HG02678 (cell line): ENCODE measurements around the gene SPC24.
"Not testable (repeated sequence)": the region's sequence is repeated elsewhere in the genome, so short reads cannot be mapped to it uniquely, and the experiment has no call there.

Source experiments
- ATAC-seq: cut with Tn5 transposase; IDR thresholded peaks from one replicate; pipeline ENCODE4 v1.9.1; 2021; ENCODE audit warnings: mild to moderate bottlenecking, moderate library complexity; ENCODE audit not compliant: unreplicated experiment

The SPC24 gene

GRCh38 chr19:11192957-11193939, 37.7 kb upstream of the SPC24 start:
- no peak for ATAC-seq

DNA sequence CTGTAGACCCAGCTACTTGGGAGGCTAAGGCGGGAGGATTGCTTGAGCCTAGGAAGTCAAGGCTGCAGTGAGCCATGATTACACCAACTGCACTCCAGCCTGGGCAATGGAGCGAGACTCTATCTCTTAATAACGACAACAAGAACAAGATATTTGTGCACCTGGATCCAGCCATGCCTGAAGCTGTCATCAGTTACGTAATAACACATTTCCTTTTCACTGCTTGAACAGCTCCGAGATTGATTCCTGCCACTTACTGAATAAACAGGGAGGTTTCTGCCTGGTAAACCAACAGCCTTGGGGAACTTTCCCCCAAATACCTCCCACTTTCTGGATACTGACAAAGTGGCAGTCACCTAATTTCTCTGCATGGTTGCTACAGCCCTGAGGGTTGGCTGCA, 36.4 kb upstream of the SPC24 start:
- ATAC-seq: no peak

GRCh38 chr19:11191273-11191755, 35.7 kb upstream of the SPC24 start:
- ATAC-seq: no peak

DNA sequence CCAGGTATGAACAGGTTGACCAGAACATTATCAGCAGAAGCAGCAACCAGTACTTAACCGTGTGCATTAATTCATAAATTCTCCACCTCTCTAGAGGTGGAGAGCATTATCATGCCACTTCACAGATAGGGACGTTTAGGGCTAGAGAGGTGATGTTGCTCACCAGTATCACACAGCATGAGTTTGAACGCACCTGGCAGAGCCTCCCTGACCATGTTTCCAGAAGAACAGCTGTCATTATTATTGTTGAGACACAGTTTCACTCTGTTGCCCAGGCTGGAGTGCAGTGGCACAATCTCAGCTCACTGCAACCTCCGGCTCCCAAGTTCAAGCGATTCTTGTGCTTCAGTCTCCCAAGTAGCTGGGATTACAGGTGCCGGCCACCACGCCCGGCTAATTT, 34.9 kb upstream of the SPC24 start:
- ATAC-seq: no peak

DNA sequence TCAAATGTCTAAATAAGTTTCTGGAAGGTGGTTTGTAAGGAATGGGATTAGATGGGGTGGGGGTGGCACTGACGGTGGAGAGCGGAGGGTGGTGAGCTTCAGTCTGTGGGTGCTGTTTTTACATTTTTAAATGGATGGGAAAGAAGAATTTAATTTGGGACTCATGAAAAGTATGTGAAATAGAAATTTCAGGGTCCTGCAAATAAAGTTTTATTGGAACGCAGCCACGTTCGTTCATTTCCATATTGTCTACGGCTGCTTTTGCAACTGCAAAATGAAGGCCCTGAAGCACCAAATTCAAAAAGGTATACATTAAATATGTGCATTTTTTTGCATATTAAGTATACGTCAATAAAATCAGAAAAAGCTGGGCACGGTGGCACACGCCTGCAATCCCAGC, 31.9 kb upstream of the SPC24 start:
- no peak for ATAC-seq

DNA sequence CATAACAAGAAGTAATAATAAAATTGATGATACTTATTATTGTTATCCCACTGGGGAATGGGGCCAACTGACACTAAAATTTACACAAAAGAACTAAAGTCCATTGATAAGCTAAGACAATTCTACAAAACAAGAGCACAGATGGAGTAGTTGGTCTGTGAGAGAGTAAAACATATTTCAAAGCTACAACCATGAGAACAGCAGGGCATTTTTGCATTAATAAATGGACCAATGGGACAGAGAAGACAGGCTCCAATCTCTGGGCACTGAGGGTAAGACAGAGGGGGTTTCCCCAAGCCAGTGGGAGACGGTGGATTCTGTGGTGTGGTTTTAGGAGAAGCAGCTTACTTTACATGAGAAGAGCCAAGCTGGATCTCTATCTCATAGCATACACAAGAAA, 27.4 kb upstream of the SPC24 start:
- ATAC-seq: no peak

GRCh38 chr19:11181488-11181887, 25.9 kb upstream of the SPC24 start:
- ATAC-seq: no peak

DNA sequence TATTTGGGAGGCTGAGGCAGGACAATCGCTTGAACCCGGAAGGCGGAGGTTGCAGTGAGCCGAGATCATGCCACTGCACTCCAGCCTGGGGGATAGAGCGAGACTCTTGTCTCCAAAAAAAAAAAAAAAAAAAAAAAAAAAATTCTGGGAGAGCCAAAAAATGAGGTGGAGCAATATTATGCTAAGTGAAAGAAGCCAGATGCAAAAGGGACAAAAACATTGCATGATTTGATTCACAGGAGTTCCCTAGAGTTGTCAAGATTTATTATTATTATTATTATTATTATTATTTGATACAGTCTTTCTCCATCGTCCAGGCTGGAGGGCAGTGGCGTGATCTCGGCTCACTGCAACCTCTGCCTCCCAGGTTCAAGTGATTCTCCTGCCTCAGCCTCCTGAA, 25.4 kb upstream of the SPC24 start:
- ATAC-seq: not testable (repeated sequence)

- no peak for ATAC-seq
Measured at GRCh38 chr19:11180346-11180745, 24.8 kb upstream of the SPC24 start.

DNA sequence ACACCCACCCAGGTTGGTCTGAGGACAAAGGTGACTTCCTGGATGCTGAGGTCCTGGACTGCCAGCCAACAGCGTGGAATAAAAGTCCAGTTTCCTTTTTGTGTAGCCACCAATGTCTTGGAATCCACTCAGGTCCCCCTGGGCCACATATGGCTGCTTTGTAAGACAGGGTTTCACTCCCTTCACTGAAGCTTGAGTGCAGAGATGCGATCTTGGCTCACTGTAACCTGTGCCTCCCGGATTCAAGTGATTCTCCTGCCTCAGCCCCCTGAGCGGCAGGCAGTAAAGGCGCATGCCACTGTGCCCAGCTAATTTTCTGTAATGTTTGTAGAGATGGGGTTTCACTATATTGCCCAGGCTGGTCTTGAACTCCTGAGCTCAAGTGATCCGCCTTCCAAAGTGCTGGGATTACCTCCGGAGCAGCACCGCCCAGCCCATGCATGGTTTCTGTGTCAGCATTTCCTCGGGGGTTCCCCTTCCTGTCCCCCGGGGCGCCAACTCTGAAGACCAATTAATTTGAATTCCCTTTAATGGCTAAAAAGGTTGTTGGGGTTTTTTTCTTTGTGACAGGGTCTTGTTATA, 24.2 kb upstream of the SPC24 start:
- no peak for ATAC-seq

GRCh38 chr19:11179145-11179465, 23.5 kb upstream of the SPC24 start:
- not testable (repeated sequence) for ATAC-seq

- no peak for ATAC-seq
Measured at GRCh38 chr19:11177592-11177991, 22.0 kb upstream of the SPC24 start.

DNA sequence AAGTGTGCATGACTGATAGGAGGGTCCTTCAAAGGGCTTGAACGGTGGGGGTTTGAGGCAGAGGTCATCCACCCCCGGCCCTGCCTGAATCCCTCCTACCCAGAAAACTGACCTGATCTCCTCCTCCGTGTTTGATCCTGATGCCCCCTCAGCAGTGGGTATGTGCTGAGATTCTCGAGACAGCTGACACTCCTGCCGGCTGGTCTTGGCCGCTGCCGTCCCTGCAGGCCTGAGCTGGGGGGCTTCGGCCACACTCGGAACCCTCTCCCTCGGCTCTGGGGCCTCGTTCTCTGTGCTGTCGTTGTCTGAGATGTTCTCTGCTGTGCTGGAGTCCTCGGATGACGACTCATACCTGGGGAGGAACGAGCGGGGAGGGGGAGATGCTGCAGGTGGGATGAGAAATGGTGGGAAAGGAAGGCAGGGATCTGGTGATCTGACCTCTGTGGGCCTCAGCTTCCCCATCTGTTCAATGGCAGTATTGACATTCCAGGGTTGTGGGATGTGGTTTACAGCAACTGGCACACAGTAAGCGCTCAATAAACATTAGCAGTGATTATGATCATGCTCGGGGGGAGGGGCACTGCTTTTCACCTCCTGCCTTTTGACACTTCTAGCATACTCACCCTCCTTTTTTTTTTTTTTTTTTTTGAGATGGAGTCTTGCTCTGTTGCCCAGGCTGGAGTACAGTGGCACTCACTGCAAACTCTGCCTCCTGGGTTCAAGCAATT, 21.0 kb upstream of the SPC24 start:
- no peak for ATAC-seq

DNA sequence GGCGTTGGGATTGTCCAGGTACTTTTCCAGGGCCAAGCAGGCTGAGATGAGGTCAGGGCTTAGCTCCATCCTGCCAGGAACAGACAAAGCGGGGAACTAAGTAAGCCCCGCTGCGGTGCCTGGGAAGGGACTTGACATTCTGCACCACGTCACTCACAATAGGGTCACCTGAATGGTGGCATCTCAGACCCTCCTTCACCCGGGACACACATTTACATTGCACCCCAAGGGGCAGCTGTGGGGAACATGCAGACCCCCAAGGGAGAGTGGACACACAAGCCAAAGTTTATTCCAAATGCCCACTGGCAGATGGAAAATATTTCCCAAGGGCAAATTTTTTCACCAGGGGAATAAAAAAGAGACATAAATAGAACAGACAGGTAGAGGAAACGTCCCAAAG, 20.3 kb upstream of the SPC24 start:
- no peak for ATAC-seq

- ATAC-seq: no peak
Measured at GRCh38 chr19:11174336-11174735, 18.8 kb upstream of the SPC24 start.

GRCh38 chr19:11173516-11174155, 18.1 kb upstream of the SPC24 start:
- no peak for ATAC-seq

DNA sequence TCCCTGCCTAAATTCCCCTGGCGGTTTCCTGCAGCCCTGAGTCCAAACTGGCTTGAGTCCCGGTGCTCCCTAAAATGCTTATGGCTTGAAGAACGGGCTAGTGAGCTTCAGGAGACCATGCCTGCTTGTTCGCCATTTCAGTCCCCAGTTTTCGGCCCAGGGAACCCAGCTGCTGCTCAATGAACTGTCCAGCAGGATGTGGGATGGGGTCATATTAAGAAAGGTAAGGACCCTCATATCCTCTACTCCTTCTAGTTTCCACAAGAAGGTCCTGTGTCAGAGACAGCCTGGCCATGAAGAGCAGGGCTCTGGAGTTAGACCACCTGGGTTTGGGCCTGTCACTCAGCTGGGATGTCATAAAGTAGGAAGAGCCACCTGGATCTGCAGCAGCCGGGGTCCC, 17.0 kb upstream of the SPC24 start:
- no peak for ATAC-seq

- no peak for ATAC-seq
Measured at GRCh38 chr19:11171144-11171543, 15.6 kb upstream of the SPC24 start.

DNA sequence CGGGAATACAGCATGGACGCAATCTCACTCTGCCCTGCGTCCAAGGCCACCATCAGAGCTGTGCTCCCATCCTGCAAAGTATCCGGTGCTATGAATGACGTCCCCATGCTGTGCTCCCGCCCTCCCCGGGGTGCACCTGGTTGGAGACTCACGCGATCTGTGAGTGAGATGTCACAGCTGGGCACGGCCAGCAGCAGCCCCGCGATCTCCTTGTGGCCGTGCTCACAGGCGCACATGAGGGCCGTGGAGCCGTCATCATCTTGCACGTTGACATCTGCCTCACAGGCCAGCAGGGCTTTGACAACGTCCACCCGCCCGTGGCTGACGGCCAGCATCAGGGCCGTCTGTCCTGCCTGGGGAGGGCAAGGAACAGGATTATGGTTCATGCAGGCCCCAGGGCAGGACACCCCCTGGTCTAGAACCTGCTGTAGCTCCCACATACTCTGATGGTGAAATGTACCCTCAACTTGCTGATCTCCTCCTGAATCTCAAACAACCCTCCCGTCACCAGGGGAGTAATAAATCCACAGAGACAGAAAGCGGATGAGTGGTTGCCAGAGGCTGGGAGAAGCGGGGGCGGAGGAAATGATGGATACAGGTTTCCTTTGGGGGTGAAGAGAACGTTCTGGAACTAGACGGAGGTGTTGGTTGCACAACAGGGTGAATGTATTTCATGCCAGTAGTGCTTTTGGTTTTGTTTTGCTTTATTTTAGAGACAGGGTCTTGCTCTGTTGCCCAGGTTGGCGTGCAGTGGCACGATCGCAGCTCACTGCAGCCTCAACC, 14.5 kb upstream of the SPC24 start:
- no peak for ATAC-seq

GRCh38 chr19:11168568-11168967, 13.0 kb upstream of the SPC24 start:
- no peak for ATAC-seq
